Memory B cell (primary cell): ENCODE data around the gene ARHGAP6.

Experiments used
- ATAC-seq: fragments of 150-1000 bp; cut with Tn5 transposase; 2 replicates; pipeline ENCODE4 v1.10.0; 2021; ENCODE audit warnings: low read depth, mild to moderate bottlenecking, moderate library complexity
- DNase-seq, 2 donors: peaks; one replicate each; pipeline ENCODE4 v3.0.0; 2022; ENCODE audit warnings: low spot score in 2 of 2
- H3K27ac Mint-ChIP-seq: one replicate; pipeline ENCODE4 v1.8.0; 2022; ENCODE audit warnings: mild to moderate bottlenecking, moderate library complexity, mixed read lengths
- H3K27me3 Mint-ChIP-seq: one replicate; pipeline ENCODE4 v1.8.0; 2022; ENCODE audit warnings: mixed read lengths
- H3K36me3 Mint-ChIP-seq: one replicate; pipeline ENCODE4 v1.8.0; 2022; ENCODE audit warnings: mild to moderate bottlenecking, mixed read lengths
- H3K4me1 Mint-ChIP-seq: one replicate; pipeline ENCODE4 v1.8.0; 2022; ENCODE audit warnings: mixed read lengths
- H3K4me3 Mint-ChIP-seq: one replicate; pipeline ENCODE4 v1.8.0; 2022; ENCODE audit warnings: mild to moderate bottlenecking, moderate library complexity, mixed read lengths
- H3K9me3 Mint-ChIP-seq: one replicate; pipeline ENCODE4 v1.8.0; 2022; ENCODE audit warnings: mixed read lengths

Gene ARHGAP6

GRCh38 chrX:11666952-11667685, 1.4 kb upstream of the ARHGAP6 start:
- DNase-seq (no peak), ATAC-seq (no peak)
- Mint-ChIP-seq H3K27ac (no peak overlapping the region), H3K36me3 (no peaks in the 10 kb centered on the region), H3K4me3 (no peak overlapping the region), H3K4me1 (peaks cover 8% of the 10 kb centered on the region), H3K9me3 (no peaks in the 10 kb centered on the region), H3K27me3 (peaks cover 16% of the 10 kb centered on the region)

DNA sequence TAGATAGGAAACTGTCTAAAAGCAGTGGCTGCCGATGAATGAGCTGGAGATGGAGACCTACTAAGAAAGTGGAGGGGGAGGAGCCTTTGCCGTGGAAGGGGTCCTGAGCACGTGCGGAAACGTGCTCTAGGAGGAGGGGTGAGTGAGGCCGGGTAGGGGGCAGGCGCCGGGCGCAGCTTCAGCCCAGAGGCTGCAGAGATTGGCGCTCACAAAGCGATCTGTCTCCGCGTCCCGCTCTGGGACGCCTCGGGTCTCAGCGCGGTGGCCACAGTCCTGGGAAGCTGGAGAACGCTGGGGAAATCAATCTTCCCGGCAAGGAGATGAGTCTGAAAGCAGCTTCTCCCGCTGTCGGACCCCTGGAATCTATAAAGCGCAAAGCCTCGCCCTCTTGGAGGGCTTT, 444 bp upstream of the ARHGAP6 start:
- Mint-ChIP-seq H3K4me1 (peaks cover 8% of the 10 kb centered on the region), H3K9me3 (no peaks in the 10 kb centered on the region), H3K36me3 (no peaks in the 10 kb centered on the region), H3K27me3 (peaks cover 15% of the 10 kb centered on the region), H3K27ac (no peak overlapping the region), H3K4me3 (no peak overlapping the region)
- DNase-seq: no peak
- no peak for ATAC-seq

DNA sequence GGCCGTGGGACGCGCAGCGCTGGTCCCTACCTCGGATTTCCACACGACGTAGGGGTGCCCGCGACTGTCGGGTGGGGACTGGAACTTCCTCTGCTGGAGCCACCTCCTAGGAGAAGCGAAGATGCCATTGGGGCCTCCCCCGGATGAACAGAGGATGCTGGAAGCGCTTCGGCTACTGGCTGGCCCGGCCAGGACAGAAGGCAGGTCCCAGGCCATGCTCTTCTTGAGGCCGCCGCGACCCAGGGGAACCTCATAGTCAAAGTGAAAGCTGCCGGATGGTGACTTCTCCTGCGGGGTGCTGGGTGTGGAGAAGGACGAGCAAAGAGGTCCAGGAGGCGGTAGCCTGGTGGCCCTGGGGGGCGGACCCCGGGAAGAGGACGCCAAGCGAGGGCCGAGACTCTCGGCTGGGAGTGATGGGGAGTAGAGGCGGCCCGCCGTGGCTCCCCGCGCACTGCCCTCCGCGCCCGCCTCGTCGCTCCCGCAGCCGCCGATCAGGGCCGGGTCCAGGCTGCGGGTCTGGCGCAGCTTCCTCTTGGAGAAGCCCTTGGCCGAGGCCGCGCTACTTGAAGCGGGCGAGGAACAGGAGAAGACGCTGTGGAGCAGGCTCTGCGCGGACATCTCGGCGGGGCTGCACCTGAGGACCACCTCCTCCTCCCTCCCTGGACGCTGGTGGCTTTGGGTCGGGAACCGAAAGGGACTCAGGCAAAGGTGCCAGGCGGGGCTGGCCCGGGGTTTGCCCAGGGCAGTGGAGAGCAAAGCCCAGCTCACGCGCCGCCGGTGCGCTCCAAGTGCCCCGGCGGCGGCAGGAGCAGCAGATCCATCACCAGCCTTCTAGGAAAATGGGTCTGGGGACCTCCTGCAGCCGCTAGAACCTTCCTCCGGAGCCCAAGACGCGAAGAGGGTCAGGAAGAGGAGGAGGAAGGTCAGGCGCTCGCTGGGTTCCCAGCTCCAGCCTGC, 1.2 kb downstream of the ARHGAP6 start:
- H3K4me3 Mint-ChIP-seq: peak overlapping the region; percentile 24
- no peak overlapping the region for H3K27ac Mint-ChIP-seq
- no peaks in the 10 kb centered on the region for H3K36me3 Mint-ChIP-seq
- ATAC-seq (no peak), DNase-seq (no peak)
- H3K9me3 Mint-ChIP-seq: no peaks in the 10 kb centered on the region
- peaks cover 8% of the 10 kb centered on the region for H3K4me1 Mint-ChIP-seq
- H3K27me3 Mint-ChIP-seq: peaks cover 14% of the 10 kb centered on the region

DNA sequence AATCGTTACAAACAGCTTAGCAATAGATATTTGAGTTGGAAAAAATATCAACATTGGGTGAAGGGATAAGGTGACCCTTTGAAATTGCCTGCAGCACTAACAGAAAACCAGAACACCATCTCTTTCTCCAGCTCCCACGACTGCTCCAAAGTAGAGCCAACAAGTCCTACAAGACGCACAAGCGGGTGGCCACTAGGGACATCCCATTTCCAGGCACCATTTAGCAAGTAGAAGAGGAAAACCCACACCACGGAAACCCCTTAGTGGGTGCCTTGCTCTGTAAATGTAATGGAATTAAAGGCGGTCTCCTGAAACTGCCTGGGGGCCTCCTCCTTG, 1.9 kb downstream of the ARHGAP6 start:
- Mint-ChIP-seq H3K4me3 (no peak overlapping the region), H3K9me3 (no peaks in the 10 kb centered on the region), H3K27me3 (peaks cover 14% of the 10 kb centered on the region), H3K36me3 (no peaks in the 10 kb centered on the region), H3K27ac (no peak overlapping the region), H3K4me1 (peaks cover 8% of the 10 kb centered on the region)
- DNase-seq (no peak), ATAC-seq (no peak)

- Mint-ChIP-seq H3K9me3 (no peaks in the 10 kb centered on the region), H3K36me3 (no peaks in the 10 kb centered on the region), H3K4me3 (no peak overlapping the region), H3K27me3 (peaks cover 8% of the 10 kb centered on the region), H3K4me1 (no peaks in the 10 kb centered on the region), H3K27ac (no peak overlapping the region)
- no peak for DNase-seq
- ATAC-seq: no peak
These were observed 10.3 kb downstream of the ARHGAP6 start for GRCh38 chrX:11655282-11656015.

DNA sequence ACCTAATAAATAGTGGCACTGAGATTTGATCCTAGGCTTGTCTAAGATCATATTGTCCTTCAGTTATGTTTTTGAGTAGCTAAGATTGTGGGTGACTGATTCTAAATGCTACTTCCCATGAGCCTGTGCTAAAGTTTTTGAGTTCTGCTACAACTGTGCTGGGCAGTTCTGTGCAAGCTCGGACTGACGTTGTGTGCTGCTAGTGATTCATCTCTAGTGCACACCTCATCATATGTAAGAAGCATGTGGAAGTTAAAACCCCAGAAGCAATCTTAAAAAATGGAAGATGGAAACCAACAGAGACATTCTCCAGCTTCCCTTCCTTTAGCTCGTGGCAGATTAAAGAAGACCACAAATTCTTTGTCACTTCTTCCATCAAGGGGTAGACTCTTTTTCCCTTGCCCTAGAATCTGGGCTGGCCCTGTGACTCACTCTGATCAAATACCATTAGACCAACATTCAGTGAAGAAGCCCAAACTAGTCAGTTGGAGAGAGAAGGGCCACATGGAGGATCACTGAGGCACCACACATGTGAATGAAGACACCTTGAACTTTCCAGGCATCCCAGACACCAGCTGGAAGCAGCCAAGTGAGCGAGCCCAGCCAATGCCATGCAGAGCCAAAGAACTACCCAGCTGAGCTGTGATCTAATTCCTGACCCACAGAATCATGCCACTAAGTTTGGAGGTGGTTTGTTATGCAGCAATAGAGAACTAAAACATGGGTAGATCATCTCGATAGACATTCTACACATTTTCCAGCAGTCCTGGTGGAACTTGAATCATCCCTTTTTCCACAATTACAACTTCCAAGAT, 16.8 kb downstream of the ARHGAP6 start:
- Mint-ChIP-seq H3K36me3 (no peaks in the 10 kb centered on the region), H3K4me3 (no peak overlapping the region), H3K9me3 (no peaks in the 10 kb centered on the region), H3K4me1 (no peaks in the 10 kb centered on the region), H3K27me3 (peaks cover 2% of the 10 kb centered on the region), H3K27ac (no peak overlapping the region)
- DNase-seq: no peak
- no peak for ATAC-seq

- no peaks in the 10 kb centered on the region for H3K4me1 Mint-ChIP-seq
- DNase-seq (no peak), ATAC-seq (no peak)
- H3K9me3 Mint-ChIP-seq: no peaks in the 10 kb centered on the region
- no peak overlapping the region for H3K4me3 Mint-ChIP-seq
- no peak overlapping the region for H3K27ac Mint-ChIP-seq
- H3K36me3 Mint-ChIP-seq: no peaks in the 10 kb centered on the region
- H3K27me3 Mint-ChIP-seq: peaks cover 4% of the 10 kb centered on the region
These were observed 18.6 kb downstream of the ARHGAP6 start for GRCh38 chrX:11647138-11647537.

DNA sequence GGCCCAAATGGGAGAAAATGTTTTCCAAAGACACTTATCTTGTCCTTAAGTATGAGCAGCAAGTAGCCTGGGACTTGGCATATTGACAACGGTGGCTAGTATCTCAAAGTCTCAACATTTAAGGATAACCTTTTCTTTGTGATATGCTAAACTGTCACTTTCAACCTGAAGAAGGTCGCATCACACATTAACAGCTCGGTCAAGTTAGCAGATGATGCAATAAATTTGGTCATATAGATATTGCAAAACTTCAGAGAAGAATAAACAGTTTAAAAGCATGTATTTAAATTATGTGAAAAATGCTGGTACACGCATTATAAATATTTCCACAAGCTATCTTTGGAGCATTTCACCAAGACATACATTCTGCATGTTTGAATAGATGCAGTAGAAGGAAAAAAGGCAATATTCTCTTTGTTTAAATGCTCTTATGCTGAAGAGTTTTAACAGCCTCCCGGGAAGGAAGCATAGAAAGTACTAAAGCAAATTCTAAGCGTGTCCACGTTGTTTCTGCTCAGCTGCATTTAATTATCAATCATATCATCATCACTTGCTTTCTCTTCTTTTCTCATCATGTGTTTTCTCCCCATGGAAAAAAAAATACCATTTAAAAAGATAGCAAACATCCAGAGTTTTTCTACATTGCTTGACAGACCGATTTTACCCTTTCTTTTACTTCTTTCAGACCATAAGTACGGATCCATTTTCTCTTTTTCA, 24.2 kb downstream of the ARHGAP6 start:
- Mint-ChIP-seq H3K27me3 (peaks cover 4% of the 10 kb centered on the region), H3K9me3 (no peaks in the 10 kb centered on the region), H3K36me3 (no peaks in the 10 kb centered on the region), H3K4me3 (no peak overlapping the region), H3K4me1 (no peaks in the 10 kb centered on the region), H3K27ac (no peak overlapping the region)
- ATAC-seq: no peak
- no peak for DNase-seq

DNA sequence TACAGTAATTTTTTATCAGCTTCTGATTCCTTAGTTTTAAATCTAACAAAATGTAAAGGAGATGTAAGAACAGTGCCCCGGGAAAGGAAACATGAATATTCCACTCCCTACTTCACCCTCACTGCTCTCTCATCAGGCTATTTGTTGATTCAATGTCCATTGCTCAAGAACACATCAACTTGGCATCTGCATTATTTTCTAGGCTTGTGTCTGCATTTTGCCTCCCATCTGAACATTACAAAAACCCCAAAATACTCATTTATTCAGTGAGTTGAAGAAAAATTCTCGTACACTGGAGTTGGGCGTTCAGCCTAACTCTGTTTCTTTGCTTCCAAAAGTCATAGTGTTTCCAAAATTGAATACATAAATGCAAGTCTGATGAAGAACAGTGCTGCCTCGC, 25.6 kb downstream of the ARHGAP6 start:
- Mint-ChIP-seq H3K27ac (no peak overlapping the region), H3K4me1 (no peaks in the 10 kb centered on the region), H3K27me3 (peaks cover 2% of the 10 kb centered on the region), H3K4me3 (no peak overlapping the region), H3K9me3 (no peaks in the 10 kb centered on the region), H3K36me3 (no peaks in the 10 kb centered on the region)
- DNase-seq (no peak), ATAC-seq (no peak)

DNA sequence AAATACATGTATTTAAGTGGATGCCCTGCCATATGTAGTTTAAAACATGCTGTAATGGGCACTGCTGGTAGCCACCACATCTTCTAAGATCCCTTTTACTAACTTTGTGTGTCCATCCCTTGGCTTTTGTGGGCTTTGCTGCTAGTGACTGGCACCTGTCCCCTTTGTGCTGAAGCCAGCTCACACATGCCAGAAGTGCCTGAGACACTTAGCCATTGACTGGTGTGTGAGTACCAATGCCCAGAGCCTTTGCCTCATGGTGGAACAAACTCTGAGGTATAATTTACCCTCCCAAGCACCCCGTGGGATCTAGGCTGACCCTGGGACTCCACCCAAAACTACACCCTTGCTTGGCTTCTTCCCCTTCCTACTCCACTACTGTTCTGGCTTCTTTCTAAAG, 33.0 kb downstream of the ARHGAP6 start:
- ATAC-seq: no peak
- Mint-ChIP-seq H3K27me3 (peaks cover 9% of the 10 kb centered on the region), H3K9me3 (peaks cover 2% of the 10 kb centered on the region)

GRCh38 chrX:11629593-11630211, 36.0 kb downstream of the ARHGAP6 start:
- Mint-ChIP-seq H3K36me3 (peaks cover 3% of the 10 kb centered on the region), H3K27ac (no peak overlapping the region), H3K9me3 (peaks cover 5% of the 10 kb centered on the region), H3K4me1 (no peaks in the 10 kb centered on the region), H3K27me3 (peaks cover 9% of the 10 kb centered on the region), H3K4me3 (no peak overlapping the region)
- DNase-seq (no peak), ATAC-seq (no peak)

More for the DNA sequence above, 33.0 kb downstream of the ARHGAP6 start:
- no peaks in the 10 kb centered on the region for H3K4me1 Mint-ChIP-seq
- DNase-seq: no peak
- H3K36me3 Mint-ChIP-seq: peaks cover 2% of the 10 kb centered on the region
- no peak overlapping the region for H3K4me3 Mint-ChIP-seq
- no peak overlapping the region for H3K27ac Mint-ChIP-seq

DNA sequence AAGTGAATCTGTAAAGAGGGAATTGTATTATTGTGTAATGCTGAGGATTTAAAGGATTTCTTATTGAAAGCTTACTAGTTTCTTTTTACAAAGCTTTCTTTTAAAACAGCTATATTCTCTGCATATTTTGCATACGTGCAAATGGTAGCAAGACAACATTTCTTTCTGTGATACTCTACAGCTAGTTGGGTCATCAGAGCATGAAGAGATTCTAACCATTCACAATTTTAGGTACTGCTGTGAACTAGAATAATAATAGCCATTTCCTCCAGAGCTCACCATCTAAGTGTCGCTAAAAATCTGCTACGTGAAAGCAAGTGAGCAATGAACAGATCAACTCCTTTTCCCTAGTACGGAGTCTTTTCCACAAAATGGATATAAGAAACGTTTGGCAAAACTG, 37.3 kb downstream of the ARHGAP6 start:
- H3K27ac Mint-ChIP-seq: no peak overlapping the region
- DNase-seq (no peak), ATAC-seq (no peak)
- H3K4me3 Mint-ChIP-seq: no peak overlapping the region
- H3K36me3 Mint-ChIP-seq: peaks cover 3% of the 10 kb centered on the region
- no peaks in the 10 kb centered on the region for H3K4me1 Mint-ChIP-seq
- peaks cover 7% of the 10 kb centered on the region for H3K27me3 Mint-ChIP-seq
- H3K9me3 Mint-ChIP-seq: peaks cover 6% of the 10 kb centered on the region

- H3K9me3 Mint-ChIP-seq: peaks cover 6% of the 10 kb centered on the region
- no peak for DNase-seq
- no peaks in the 10 kb centered on the region for H3K4me1 Mint-ChIP-seq
- peaks cover 2% of the 10 kb centered on the region for H3K27me3 Mint-ChIP-seq
- peaks cover 3% of the 10 kb centered on the region for H3K36me3 Mint-ChIP-seq
- no peak overlapping the region for H3K27ac Mint-ChIP-seq
- H3K4me3 Mint-ChIP-seq: no peak overlapping the region
- no peak for ATAC-seq
These were observed 39.4 kb downstream of the ARHGAP6 start for GRCh38 chrX:11626351-11626750.
